ENCODE data around the gene ANKRD30A.

DNA sequence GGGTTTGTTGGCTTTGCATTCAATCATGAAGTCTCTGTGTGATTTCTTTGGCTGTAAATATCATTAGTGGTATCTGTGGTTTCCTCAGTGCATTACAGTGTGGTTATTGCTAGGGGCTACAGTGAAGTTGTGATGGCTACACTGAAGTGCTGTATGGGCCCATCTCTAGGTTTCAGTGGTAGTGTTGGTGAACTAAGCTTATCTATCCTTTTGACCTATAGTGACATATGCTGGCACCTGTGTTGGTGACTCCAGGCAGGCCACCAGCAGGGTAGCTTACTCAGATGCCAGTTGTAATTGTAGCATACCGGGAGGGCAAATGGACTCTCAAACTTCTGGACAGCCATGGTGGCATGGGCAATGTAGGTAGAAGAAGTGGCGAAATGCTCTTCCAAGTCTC, 219.0 kb downstream of the ANKRD30A start:
- TF ChIP-seq, protein P1, sequence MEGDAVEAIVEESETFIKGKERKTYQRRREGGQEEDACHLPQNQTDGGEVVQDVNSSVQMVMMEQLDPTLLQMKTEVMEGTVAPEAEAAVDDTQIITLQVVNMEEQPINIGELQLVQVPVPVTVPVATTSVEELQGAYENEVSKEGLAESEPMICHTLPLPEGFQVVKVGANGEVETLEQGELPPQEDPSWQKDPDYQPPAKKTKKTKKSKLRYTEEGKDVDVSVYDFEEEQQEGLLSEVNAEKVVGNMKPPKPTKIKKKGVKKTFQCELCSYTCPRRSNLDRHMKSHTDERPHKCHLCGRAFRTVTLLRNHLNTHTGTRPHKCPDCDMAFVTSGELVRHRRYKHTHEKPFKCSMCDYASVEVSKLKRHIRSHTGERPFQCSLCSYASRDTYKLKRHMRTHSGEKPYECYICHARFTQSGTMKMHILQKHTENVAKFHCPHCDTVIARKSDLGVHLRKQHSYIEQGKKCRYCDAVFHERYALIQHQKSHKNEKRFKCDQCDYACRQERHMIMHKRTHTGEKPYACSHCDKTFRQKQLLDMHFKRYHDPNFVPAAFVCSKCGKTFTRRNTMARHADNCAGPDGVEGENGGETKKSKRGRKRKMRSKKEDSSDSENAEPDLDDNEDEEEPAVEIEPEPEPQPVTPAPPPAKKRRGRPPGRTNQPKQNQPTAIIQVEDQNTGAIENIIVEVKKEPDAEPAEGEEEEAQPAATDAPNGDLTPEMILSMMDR (IDR thresholded peaks at IDR 0.05; ENCODE audit: low read depth, low read length, missing input control) = no peak
- no peak for TF ChIP-seq RAD21 (IDR thresholded peaks at IDR 0.05)
- TF ChIP-seq NR2F2 (IDR thresholded peaks at IDR 0.05) = no peak
- TF ChIP-seq YY1 (IDR thresholded peaks at IDR 0.05) = no peak

Measured in liver (tissue), 3 donors.